Measurements from ENCODE around the gene RPLP1. TPM values are rescaled to one million over a fixed set of nuclear protein-coding genes. Genes with fewer than 3 reads are reported as not detected.

RPLP1 gene
- total and polyA plus RNA-seq, 9 of the 15 experiments (the other 6 are each of a cell fraction or from before 2014, with no cell fraction given), result 76.3 to 3,053 (median 847) TPM

- TF ChIP-seq ZNF384 (IDR thresholded peaks at IDR 0.05; ENCODE audit: low read depth, low read length) (no peak), BRF1 (IDR thresholded peaks at IDR 0.05; ENCODE audit: borderline replicate concordance, extremely low read depth, insufficient read length) (no peak), MIER1 (IDR thresholded peaks at IDR 0.05; ENCODE audit: low read depth) (no peak), NFXL1 (CRISPR knock-in tag; IDR thresholded peaks at IDR 0.05) (no peak), MEF2A (IDR thresholded peaks at IDR 0.05; ENCODE audit: control insufficient read depth, low read depth, low read length) (no peak), ZNF586 (CRISPR knock-in tag; conservative IDR thresholded peaks at IDR 0.05) (no peak), DNMT1 (IDR thresholded peaks at IDR 0.05) (no peak)
- TF ChIP-seq, protein P1, sequence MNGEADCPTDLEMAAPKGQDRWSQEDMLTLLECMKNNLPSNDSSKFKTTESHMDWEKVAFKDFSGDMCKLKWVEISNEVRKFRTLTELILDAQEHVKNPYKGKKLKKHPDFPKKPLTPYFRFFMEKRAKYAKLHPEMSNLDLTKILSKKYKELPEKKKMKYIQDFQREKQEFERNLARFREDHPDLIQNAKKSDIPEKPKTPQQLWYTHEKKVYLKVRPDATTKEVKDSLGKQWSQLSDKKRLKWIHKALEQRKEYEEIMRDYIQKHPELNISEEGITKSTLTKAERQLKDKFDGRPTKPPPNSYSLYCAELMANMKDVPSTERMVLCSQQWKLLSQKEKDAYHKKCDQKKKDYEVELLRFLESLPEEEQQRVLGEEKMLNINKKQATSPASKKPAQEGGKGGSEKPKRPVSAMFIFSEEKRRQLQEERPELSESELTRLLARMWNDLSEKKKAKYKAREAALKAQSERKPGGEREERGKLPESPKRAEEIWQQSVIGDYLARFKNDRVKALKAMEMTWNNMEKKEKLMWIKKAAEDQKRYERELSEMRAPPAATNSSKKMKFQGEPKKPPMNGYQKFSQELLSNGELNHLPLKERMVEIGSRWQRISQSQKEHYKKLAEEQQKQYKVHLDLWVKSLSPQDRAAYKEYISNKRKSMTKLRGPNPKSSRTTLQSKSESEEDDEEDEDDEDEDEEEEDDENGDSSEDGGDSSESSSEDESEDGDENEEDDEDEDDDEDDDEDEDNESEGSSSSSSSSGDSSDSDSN (IDR thresholded peaks at IDR 0.05; ENCODE audit: borderline replicate concordance in 1 of 2, low read depth in 2 of 2, low read length in 2 of 2), result no peak
These were observed 9.5 kb upstream of the RPLP1 start (continued) for GRCh38 chr15:69443032-69443611.

DNA sequence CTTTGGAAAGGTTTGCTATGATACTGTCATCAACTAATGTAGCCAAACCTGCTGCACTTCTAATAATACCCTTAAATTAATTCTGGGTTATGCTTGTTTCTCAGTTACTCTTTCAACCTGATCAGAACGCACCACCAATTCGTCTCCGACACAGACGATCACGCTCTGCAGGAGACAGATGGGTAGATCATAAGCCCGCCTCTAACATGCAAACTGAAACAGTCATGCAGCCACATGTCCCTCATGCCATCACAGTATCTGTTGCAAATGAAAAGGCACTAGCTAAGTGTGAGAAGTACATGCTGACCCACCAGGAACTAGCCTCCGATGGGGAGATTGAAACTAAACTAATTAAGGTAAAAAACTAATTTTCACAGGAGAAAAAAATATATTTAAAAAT is 7.9 kb upstream of the RPLP1 start:
- ATAC-seq (no peak), DNase-seq (ENCODE audit: extremely low read depth in 1 of 4, low spot score in 3 of 4) (no peak), FAIRE-seq (no peak)
- H3K36me3 ChIP-seq (ENCODE audit: control insufficient read depth, insufficient read depth, low read length), result peaks cover 89% of the 10 kb centered on the region
- in situ Hi-C loops (cut with MboI), result no loop called here
- intact Hi-C loops (cut with micrococcal nuclease), result no loop called here
- H3K9me3 ChIP-seq (replicated peaks; ENCODE audit: control insufficient read depth, insufficient read depth, low read depth, low read length), result no peaks in the 10 kb centered on the region
- no peak overlapping the region for H3K4me3 ChIP-seq
- ChIA-PET POLR2A (interaction anchor here (1.1 kb wide), 1 partner anchor 10 kb away, joined by 3 read pairs; no protein-coding TSS in a partner anchor), CTCF (ENCODE audit: low intra/inter-chr PET ratio) (no interaction called here)
- H4K20me1 ChIP-seq (replicated peaks; ENCODE audit: control insufficient read depth, insufficient read depth, low read length), result no peaks in the 10 kb centered on the region
- H3K9me1 ChIP-seq (ENCODE audit: control insufficient read depth, insufficient read depth, low read length), result no peaks in the 10 kb centered on the region
- H3K9ac ChIP-seq (ENCODE audit: insufficient read depth in 1 of 2, low read depth in 2 of 2, low read length in 2 of 2), result no peak overlapping the region
- H2AFZ ChIP-seq (ENCODE audit: low read depth, low read length), result no peak overlapping the region
- WGBS (ENCODE audit: insufficient coverage, low coverage, missing lambda C conversion rate), result 94% methylated on average over 7 of the region's 7 CpGs
- no peak overlapping the region for H3K27ac ChIP-seq (ENCODE audit: extremely low read depth, low read depth, low read length)
- H3K4me1 ChIP-seq (replicated peaks in 1 of 2; ENCODE audit: control insufficient read depth in 2 of 2, insufficient read depth in 2 of 2, low read length in 2 of 2), result no peaks in the 10 kb centered on the region
- H3K4me2 ChIP-seq (ENCODE audit: insufficient read depth, low read length), result no peak overlapping the region
- no peaks in the 10 kb centered on the region for H3K27me3 ChIP-seq (ENCODE audit: control insufficient read depth in 2 of 2, insufficient read depth in 2 of 2, low read length in 2 of 2)
- BruUV-seq (replicated peaks), result no TSS peak
- no peaks in the 10 kb centered on the region for H3K79me2 ChIP-seq (ENCODE audit: control insufficient read depth, insufficient read depth, low read length)
- TF ChIP-seq IRF1 (CRISPR knock-in tag; IDR thresholded peaks at IDR 0.05; ENCODE audit: borderline replicate concordance) (no peak), IRF9 (tag; IDR thresholded peaks at IDR 0.05) (no peak)

Measured in K562 (cell line).